IMR-90 (cell line): ENCODE data around the gene PHACTR2. TPM values are rescaled to one million over a fixed set of nuclear protein-coding genes. Genes with fewer than 3 reads are reported as not detected.

Experiments
- ATAC-seq: fragments of 200-7000 bp; cut with Tn5 transposase; 2 replicates; pipeline ENCODE4 v1.9.1; 2020; ENCODE audit warnings: low read depth, mild to moderate bottlenecking, moderate library complexity
- BruUV-seq: library from RNA; stranded (reverse); fragments of 400-500 nt; replicated peaks from 2 replicates; lab custom pipeline; 2021; lab: Mats Ljungman, UMichigan
- CTCF ChIA-PET: fragments of 300-600 bp; formaldehyde crosslinking; extraction: SDS; loops from one replicate; lab custom pipeline; 2021; ENCODE audit warnings: antibody characterized with exemption; lab: Yijun Ruan, JAX
- POLR2A ChIA-PET: fragments of 300-600 bp; sonication (Branson Sonifier 250); formaldehyde crosslinking; loops from one replicate; lab custom pipeline; 2022; ENCODE audit warnings: antibody characterized with exemption; ENCODE audit not compliant: unreplicated experiment; lab: Charles Lee
- DNase-seq: peaks from one replicate; pipeline ENCODE4 v3.0.0; 2013
- H2AFZ ChIP-seq: replicated peaks from 2 replicates; pipeline ENCODE3; 2013; ENCODE audit warnings: low read length, mild to moderate bottlenecking; ENCODE audit not compliant: poor library complexity
- H2AK5ac ChIP-seq: 2 replicates; pipeline ENCODE4 v1.6.1; 2013; ENCODE audit warnings: low read depth, low read length, inconsistent platforms
- H2AK9ac ChIP-seq: replicated peaks from 2 replicates; pipeline ENCODE3; 2013; ENCODE audit warnings: mild to moderate bottlenecking, low read depth, low read length, moderate library complexity; ENCODE audit not compliant: poor library complexity
- H2BK120ac ChIP-seq: 2 replicates; pipeline ENCODE4 v1.6.1; 2013; ENCODE audit warnings: low read depth, low read length, inconsistent platforms
- H2BK15ac ChIP-seq: 3 replicates; pipeline ENCODE4 v1.6.1; 2013; ENCODE audit warnings: low read depth, low read length, inconsistent platforms
- H2BK20ac ChIP-seq: 2 replicates; pipeline ENCODE4 v1.6.1; 2013; ENCODE audit warnings: low read depth, mild to moderate bottlenecking, inconsistent platforms, low read length, moderate library complexity
- H2BK5ac ChIP-seq: 2 replicates; pipeline ENCODE4 v1.6.1; 2013; ENCODE audit warnings: mild to moderate bottlenecking, low read depth, low read length, inconsistent platforms; ENCODE audit not compliant: poor library complexity, severe bottlenecking
- H3K14ac ChIP-seq: replicated peaks from 2 replicates; pipeline ENCODE4 v1.6.1; 2013; ENCODE audit warnings: low read depth, low read length, inconsistent platforms
- H3K18ac ChIP-seq: 2 replicates; pipeline ENCODE4 v1.6.1; 2013; ENCODE audit warnings: low read depth, low read length, control low read depth
- H3K23ac ChIP-seq: 2 replicates; pipeline ENCODE4 v1.6.1; 2013; ENCODE audit warnings: low read depth, low read length, inconsistent platforms
- H3K27ac ChIP-seq: 2 replicates; pipeline ENCODE4 v1.5.1; 2013; ENCODE audit warnings: mild to moderate bottlenecking, control low read depth, low read length; ENCODE audit not compliant: insufficient read depth
- H3K27me3 ChIP-seq: 2 replicates; pipeline ENCODE4 v1.6.1; 2013; ENCODE audit warnings: low read length; ENCODE audit not compliant: control insufficient read depth, insufficient read depth
- H3K36me3 ChIP-seq: 2 replicates; pipeline ENCODE4 v1.6.1; 2013; ENCODE audit warnings: low read length, mixed read lengths; ENCODE audit not compliant: control insufficient read depth, insufficient read depth
- H3K4ac ChIP-seq: 2 replicates; pipeline ENCODE4 v1.6.1; 2013; ENCODE audit warnings: low read depth, low read length, inconsistent platforms
- H3K4me1 ChIP-seq: 2 replicates; pipeline ENCODE4 v1.6.1; 2013; ENCODE audit warnings: low read length, mixed read lengths; ENCODE audit not compliant: control insufficient read depth, insufficient read depth
- H3K4me2 ChIP-seq: 2 replicates; pipeline ENCODE4 v1.6.1; 2013; ENCODE audit warnings: low read depth, mild to moderate bottlenecking, control low read depth, low read length, moderate library complexity
- H3K4me3 ChIP-seq: 2 replicates; pipeline ENCODE4 v1.5.1; 2013; ENCODE audit warnings: low read depth, mild to moderate bottlenecking, control low read depth, low read length, moderate library complexity; ENCODE audit not compliant: insufficient read depth
- H3K56ac ChIP-seq: 2 replicates; pipeline ENCODE4 v1.6.1; 2013; ENCODE audit warnings: low read length, inconsistent platforms; ENCODE audit not compliant: insufficient read depth; ENCODE audit errors: extremely low read depth
- H3K79me1 ChIP-seq, 2 experiments: 2 replicates each; pipeline ENCODE4 v1.6.1; 2013; ENCODE audit warnings: low read length in 2 of 2, inconsistent platforms in 1 of 2, low read depth in 1 of 2
- H3K9ac ChIP-seq: 2 replicates; pipeline ENCODE4 v1.6.1; 2013; ENCODE audit warnings: low read depth, low read length, control low read depth
- H3K9me1 ChIP-seq: 2 replicates; pipeline ENCODE4 v1.6.1; 2013; ENCODE audit warnings: low read length, inconsistent platforms; ENCODE audit not compliant: insufficient read depth
- H3K9me3 ChIP-seq: 2 replicates; pipeline ENCODE4 v1.6.1; 2013; ENCODE audit warnings: low read length; ENCODE audit not compliant: control insufficient read depth, insufficient read depth
- H4K20me1 ChIP-seq: 2 replicates; pipeline ENCODE4 v1.6.1; 2013; ENCODE audit warnings: low read length, inconsistent platforms; ENCODE audit not compliant: insufficient read depth
- H4K5ac ChIP-seq: 2 replicates; pipeline ENCODE4 v1.6.1; 2013; ENCODE audit warnings: mild to moderate bottlenecking, low read depth, low read length, control low read depth
- H4K8ac ChIP-seq, 2 experiments: 2 replicates each; pipeline ENCODE4 v1.6.1; 2013; ENCODE audit warnings: low read depth in 2 of 2, low read length in 2 of 2, control low read depth in 1 of 2, inconsistent platforms in 1 of 2
- H4K91ac ChIP-seq: 2 replicates; pipeline ENCODE4 v1.6.1; 2013; ENCODE audit warnings: low read depth, low read length, inconsistent platforms; ENCODE audit not compliant: insufficient read depth
- CTCF ChIP-seq: conservative IDR thresholded peaks from 2 replicates; pipeline ENCODE4 v1.5.1; 2012; ENCODE audit warnings: mild to moderate bottlenecking, low read depth, low read length, improper control_type of control experiment
- FOS ChIP-seq: fragments of 150-350 bp; IDR thresholded peaks from 2 replicates; pipeline ENCODE4 v1.6.1; 2016; ENCODE audit warnings: low read depth, low read length
- MAZ ChIP-seq: IDR thresholded peaks from 2 replicates; pipeline ENCODE4 v1.6.1; 2012; ENCODE audit warnings: low read depth, mild to moderate bottlenecking, low read length, improper control_type of control experiment, moderate library complexity, borderline replicate concordance
- MXI1 ChIP-seq: IDR thresholded peaks from 2 replicates; pipeline ENCODE4 v1.6.1; 2012; ENCODE audit warnings: low read depth, mild to moderate bottlenecking, low read length, moderate library complexity, borderline replicate concordance
- NFE2L2 ChIP-seq: fragments of 150-350 bp; IDR thresholded peaks from 2 replicates; pipeline ENCODE4 v1.6.1; 2016; ENCODE audit warnings: low read depth, mild to moderate bottlenecking, low read length
- POLR2A ChIP-seq: IDR thresholded peaks from 2 replicates; pipeline ENCODE4 v1.6.1; 2012; ENCODE audit warnings: mild to moderate bottlenecking, low read depth, low read length
- SMC3 ChIP-seq: fragments of 150-350 bp; IDR thresholded peaks from 2 replicates; pipeline ENCODE4 v1.6.1; 2016; ENCODE audit warnings: low read depth, mild to moderate bottlenecking, antibody characterized with exemption, low read length, moderate library complexity
- USF2 ChIP-seq: fragments of 150-350 bp; IDR thresholded peaks from 2 replicates; pipeline ENCODE4 v1.6.1; 2017; ENCODE audit warnings: mild to moderate bottlenecking, antibody characterized with exemption, low read length, low read depth
- WGBS, 2 experiments: methylation state at CpG; one replicate each; pipeline versions ENCODE4 v1.1.5 to v1.1.7; 2013; ENCODE audit warnings: missing lambda C conversion rate in 2 of 2; ENCODE audit not compliant: insufficient read length in 1 of 2; ENCODE audit errors: extremely low coverage in 2 of 2; 5-methylcytosine and 5-hydroxymethylcytosine counted together
- dilution Hi-C: fragments of 300-500 bp; cut with HindIII; formaldehyde crosslinking; loops from one replicate; pipeline ENCODE4 v1.14.3; 2018; ENCODE audit warnings: low sequenced_read_pairs; ENCODE audit not compliant: unreplicated experiment
- in situ Hi-C: fragments of 300-500 bp; cut with MboI; formaldehyde crosslinking; loops from 3 replicates; pipeline ENCODE4 v1.14.3; 2019; ENCODE audit warnings: low sequenced_read_pairs, inconsistent platforms, mixed read lengths
- intact Hi-C: fragments of 100-400 bp; cut with micrococcal nuclease; formaldehyde crosslinking; loops from 2 replicates; pipeline ENCODE4 v1.10.0; 2022
- polyA plus RNA-seq, 3 experiments: library from polyadenylated mRNA; depleted of rRNA; stranded (reverse); fragments of >200 nt; gene quantifications; 2 replicates each; pipeline ENCODE4 v1.2.3, GENCODE V29; 2012; ENCODE audit warnings: low replicate concordance in 1 of 3
- total RNA-seq: library from RNA; depleted of rRNA; stranded (reverse); fragments of >200 nt; gene quantifications from 2 replicates; pipeline ENCODE4 v1.2.3, GENCODE V29; 2012

Gene PHACTR2
- total and polyA plus RNA-seq, 2 of the 4 experiments (the other 2 are of a cell fraction): 14.5 to 74.2 TPM

DNA sequence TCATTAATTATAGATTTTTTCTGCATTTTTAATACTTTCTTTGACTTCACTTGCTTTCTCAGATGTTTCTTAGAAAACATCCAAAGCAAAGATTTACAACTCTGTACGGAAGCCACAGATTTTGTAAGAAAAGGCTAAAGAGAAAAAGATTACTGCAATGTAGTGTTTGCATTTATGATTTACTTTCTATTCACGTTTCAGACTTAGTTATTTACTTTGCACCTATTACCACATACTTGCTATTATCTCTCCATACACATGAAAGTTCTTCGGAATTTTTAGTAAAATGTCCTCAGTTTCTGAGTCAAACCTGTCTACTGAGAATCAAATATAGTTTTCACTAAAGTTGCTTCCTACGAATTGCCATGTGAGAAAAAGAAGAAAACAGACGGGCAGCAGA, 22.2 kb upstream of the PHACTR2 start:
- no peak overlapping the region for H3K27ac ChIP-seq
- H2AK5ac ChIP-seq: no peak overlapping the region
- CTCF ChIA-PET: no interaction called here
- H4K5ac ChIP-seq: no peak overlapping the region
- H3K4me2 ChIP-seq: no peak overlapping the region
- no peak overlapping the region for H3K4ac ChIP-seq
- no peaks in the 10 kb centered on the region for H4K20me1 ChIP-seq
- no peaks in the 10 kb centered on the region for H3K9me1 ChIP-seq
- no peak for TF ChIP-seq USF2
- TF ChIP-seq MAZ: no peak
- no peak for TF ChIP-seq CTCF
- TF ChIP-seq POLR2A: no peak
- TF ChIP-seq FOS: no peak
- no peak for TF ChIP-seq MXI1
- no peak for TF ChIP-seq SMC3
- TF ChIP-seq NFE2L2: no peak
- in situ Hi-C loops (no loop called here), intact Hi-C loops (no loop called here), dilution Hi-C loops (no loop called here)
- WGBS, 2 experiments: 100% methylated on average over 1 of the region's 5 CpGs; no CpG with 5 or more reads in 1 of the 2 experiments
- no peak overlapping the region for H2BK15ac ChIP-seq
- H3K36me3 ChIP-seq: no peaks in the 10 kb centered on the region
- no peak for ATAC-seq
- H2BK120ac ChIP-seq: no peak overlapping the region
- no peaks in the 10 kb centered on the region for H3K27me3 ChIP-seq
- H3K9me3 ChIP-seq: peaks cover 4% of the 10 kb centered on the region; the same call in 1 of the 2 replicates
- POLR2A ChIA-PET: interaction anchor here (0.5 kb wide), 1 partner anchor 22 kb away, joined by 5 read pairs; the partner anchor contains the start of gene PHACTR2
- H3K23ac ChIP-seq: no peak overlapping the region
- no peaks in the 10 kb centered on the region; a peak in 1 of 4 replicates for H3K79me1 ChIP-seq
- DNase-seq: no peak
- H2AFZ ChIP-seq: no peak overlapping the region
- H2AK9ac ChIP-seq: no peak overlapping the region
- no peak overlapping the region for H3K56ac ChIP-seq
- no peak overlapping the region for H2BK5ac ChIP-seq
- no TSS peak for BruUV-seq
- no peak overlapping the region for H3K4me3 ChIP-seq
- no peak overlapping the region for H4K91ac ChIP-seq
- no peaks in the 10 kb centered on the region for H3K4me1 ChIP-seq
- H3K9ac ChIP-seq: no peak overlapping the region
- H4K8ac ChIP-seq: no peak overlapping the region
- H3K14ac ChIP-seq: no peak overlapping the region
- no peak overlapping the region for H3K18ac ChIP-seq
- H2BK20ac ChIP-seq: no peak overlapping the region
